Subcutaneous adipose tissue (tissue), 4 donors: ENCODE results near the gene ZNF764. TPM values are rescaled to one million over a fixed set of nuclear protein-coding genes. Genes with fewer than 3 reads are reported as not detected.

Experiments
- CTCF ChIP-seq: fragments of 450-650 bp; IDR thresholded peaks from one replicate; pipeline ENCODE4 v1.5.1; 2016; ENCODE audit warnings: low read depth, mild to moderate bottlenecking, control low read depth, antibody characterized with exemption, moderate library complexity
- total RNA-seq, 4 donors: library from RNA; depleted of rRNA; stranded (reverse); fragments of >200 nt; gene quantifications; one replicate each; pipeline ENCODE4 v1.1.0, GENCODE V29; 2016

ZNF764 gene
- total RNA-seq, 4 donors from 2014 or later = 3.6 to 11.3 (median 4.9) TPM

GRCh38 chr16:30581457-30581856, 23.3 kb upstream of the ZNF764 start:
- TF ChIP-seq CTCF = no peak

- no peak for TF ChIP-seq CTCF
Observed at GRCh38 chr16:30574678-30575077, 16.5 kb upstream of the ZNF764 start.

- TF ChIP-seq CTCF = no peak
Observed at GRCh38 chr16:30571445-30572322, 13.5 kb upstream of the ZNF764 start, which contains the start of gene ZNF688. TSS of gene ZNF688 (minus strand) at chr16:30571714. CDS start at chr16:30571629, 85 bp downstream.

- TF ChIP-seq CTCF = no peak
Observed at GRCh38 chr16:30570636-30571444, 12.7 kb upstream of the ZNF764 start.

GRCh38 chr16:30569746-30570635, 11.8 kb upstream of the ZNF764 start:
- no peak for TF ChIP-seq CTCF

- TF ChIP-seq CTCF = no peak
Observed at GRCh38 chr16:30569281-30569680, 11.1 kb upstream of the ZNF764 start.
